C4-2B (cell line): Measurements from ENCODE around the gene LYST.

Source experiments
- ZFX ChIP-seq: fragments of 450-650 bp; IDR thresholded peaks from 2 replicates; pipeline ENCODE4 v1.6.1; 2017
- TF ChIP-seq, protein P1 (sequence below): fragments of 450-650 bp; conservative IDR thresholded peaks from 2 replicates; pipeline ENCODE4 v1.5.1; 2017; ENCODE audit warnings: mild to moderate bottlenecking

DNA sequence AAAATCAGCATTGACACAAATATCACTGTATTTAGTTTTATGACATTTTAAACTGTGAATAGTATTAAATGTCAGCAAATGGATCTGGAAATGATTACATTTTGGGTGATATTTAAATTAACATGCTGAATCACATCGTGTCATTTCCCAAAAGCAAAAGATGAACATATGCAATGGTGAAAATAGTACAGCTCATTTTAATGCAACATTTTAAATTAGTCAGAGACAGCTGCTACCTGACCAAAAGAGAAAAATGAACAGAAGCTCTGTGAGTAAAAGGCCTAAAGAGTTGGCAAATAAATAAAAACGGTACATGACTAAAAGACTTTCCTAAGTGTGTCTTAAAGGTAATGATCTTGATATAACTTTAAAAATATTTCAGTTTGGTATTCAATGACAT is 131.1 kb downstream of the LYST start:
- TF ChIP-seq, protein P1, sequence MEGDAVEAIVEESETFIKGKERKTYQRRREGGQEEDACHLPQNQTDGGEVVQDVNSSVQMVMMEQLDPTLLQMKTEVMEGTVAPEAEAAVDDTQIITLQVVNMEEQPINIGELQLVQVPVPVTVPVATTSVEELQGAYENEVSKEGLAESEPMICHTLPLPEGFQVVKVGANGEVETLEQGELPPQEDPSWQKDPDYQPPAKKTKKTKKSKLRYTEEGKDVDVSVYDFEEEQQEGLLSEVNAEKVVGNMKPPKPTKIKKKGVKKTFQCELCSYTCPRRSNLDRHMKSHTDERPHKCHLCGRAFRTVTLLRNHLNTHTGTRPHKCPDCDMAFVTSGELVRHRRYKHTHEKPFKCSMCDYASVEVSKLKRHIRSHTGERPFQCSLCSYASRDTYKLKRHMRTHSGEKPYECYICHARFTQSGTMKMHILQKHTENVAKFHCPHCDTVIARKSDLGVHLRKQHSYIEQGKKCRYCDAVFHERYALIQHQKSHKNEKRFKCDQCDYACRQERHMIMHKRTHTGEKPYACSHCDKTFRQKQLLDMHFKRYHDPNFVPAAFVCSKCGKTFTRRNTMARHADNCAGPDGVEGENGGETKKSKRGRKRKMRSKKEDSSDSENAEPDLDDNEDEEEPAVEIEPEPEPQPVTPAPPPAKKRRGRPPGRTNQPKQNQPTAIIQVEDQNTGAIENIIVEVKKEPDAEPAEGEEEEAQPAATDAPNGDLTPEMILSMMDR = no peak
- TF ChIP-seq ZFX = no peak
